Gastrocnemius medialis (tissue), 4 donors: ENCODE results near the gene TIAL1.

Experiments used
- POLR2A ChIP-seq, 2 donors: fragments of 450-650 bp; IDR thresholded peaks; one replicate each; pipeline ENCODE4 v1.6.1; 2017; ENCODE audit warnings: antibody characterized with exemption in 2 of 2, mild to moderate bottlenecking in 2 of 2, moderate library complexity in 2 of 2
- TF ChIP-seq, protein P1 (sequence below), 5 experiments: fragments of 450-650 bp in 3 of 5; fragments of 200-600 bp in 2 of 5; sonication (generic) in 2 of 5; IDR thresholded peaks in 4 of 5; conservative IDR thresholded peaks in 1 of 5; 1 replicate in 4 of 5; 2 replicates in 1 of 5; pipeline ENCODE4 v1.5.1; 2016 to 2019; ENCODE audit warnings: antibody characterized with exemption in 5 of 5, mild to moderate bottlenecking in 3 of 5, moderate library complexity in 3 of 5

DNA sequence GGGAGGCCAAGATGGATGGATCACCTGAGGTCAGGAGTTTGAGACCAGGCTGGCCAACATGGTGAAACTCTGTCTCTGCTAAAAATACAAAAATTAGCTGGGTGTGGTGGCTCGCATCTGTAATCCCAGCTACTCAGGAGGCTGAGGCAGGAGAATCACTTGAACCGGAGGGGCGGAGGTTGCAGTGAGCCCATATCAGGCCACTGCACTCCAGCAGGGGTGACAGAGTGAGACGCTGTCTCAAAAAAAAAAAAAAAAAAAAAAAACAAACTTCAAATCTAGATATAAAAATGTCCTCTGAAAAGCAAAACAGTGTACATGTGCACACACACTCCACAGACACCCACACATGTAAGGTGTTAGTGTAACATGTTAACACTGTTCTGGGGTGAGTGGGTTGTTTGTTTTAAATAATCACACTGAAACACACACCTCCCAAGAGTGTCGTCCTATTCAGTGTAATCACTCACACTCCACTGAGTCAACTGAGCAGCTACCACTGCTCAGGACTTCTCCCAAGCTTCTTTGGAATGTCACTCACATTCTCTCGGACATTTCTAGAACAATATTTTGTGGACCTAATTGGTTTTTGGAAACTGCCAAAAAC, 41.5 kb downstream of the TIAL1 start:
- TF ChIP-seq, protein P1, sequence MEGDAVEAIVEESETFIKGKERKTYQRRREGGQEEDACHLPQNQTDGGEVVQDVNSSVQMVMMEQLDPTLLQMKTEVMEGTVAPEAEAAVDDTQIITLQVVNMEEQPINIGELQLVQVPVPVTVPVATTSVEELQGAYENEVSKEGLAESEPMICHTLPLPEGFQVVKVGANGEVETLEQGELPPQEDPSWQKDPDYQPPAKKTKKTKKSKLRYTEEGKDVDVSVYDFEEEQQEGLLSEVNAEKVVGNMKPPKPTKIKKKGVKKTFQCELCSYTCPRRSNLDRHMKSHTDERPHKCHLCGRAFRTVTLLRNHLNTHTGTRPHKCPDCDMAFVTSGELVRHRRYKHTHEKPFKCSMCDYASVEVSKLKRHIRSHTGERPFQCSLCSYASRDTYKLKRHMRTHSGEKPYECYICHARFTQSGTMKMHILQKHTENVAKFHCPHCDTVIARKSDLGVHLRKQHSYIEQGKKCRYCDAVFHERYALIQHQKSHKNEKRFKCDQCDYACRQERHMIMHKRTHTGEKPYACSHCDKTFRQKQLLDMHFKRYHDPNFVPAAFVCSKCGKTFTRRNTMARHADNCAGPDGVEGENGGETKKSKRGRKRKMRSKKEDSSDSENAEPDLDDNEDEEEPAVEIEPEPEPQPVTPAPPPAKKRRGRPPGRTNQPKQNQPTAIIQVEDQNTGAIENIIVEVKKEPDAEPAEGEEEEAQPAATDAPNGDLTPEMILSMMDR (IDR thresholded peaks at IDR 0.05 in 4 of 5, conservative IDR thresholded peaks at IDR 0.05 in 1 of 5): no peak
- no peak for TF ChIP-seq POLR2A (IDR thresholded peaks at IDR 0.05)
